Measurements from ENCODE around the gene POLR3G.

POLR3G gene

GRCh38 chr5:90560771-90561170 is 86.1 kb downstream of the POLR3G start:
- Histone ChIP-seq H3K9me3 (ENCODE audit: control insufficient read depth, insufficient read depth, low read depth, low read length) (no peaks in the 10 kb centered on the region), H3K4me3 (ENCODE audit: low read depth, low read length) (no peak overlapping the region), H3K4me1 (ENCODE audit: control insufficient read depth, insufficient read depth, low read length) (peaks cover 36% of the 10 kb centered on the region), H3K36me3 (ENCODE audit: control insufficient read depth in 2 of 2, insufficient read depth in 1 of 2, low read length in 2 of 2) (no peaks in the 10 kb centered on the region), H3K27ac (ENCODE audit: extremely low read depth, low read depth, low read length) (no peak overlapping the region)
- ChIA-PET POLR2A (interaction anchor here (0.5 to 3.9 kb wide), 2 partner anchors 13 to 151 kb away, joined by 3 to 27 read pairs; partner anchors contain the start of gene CETN3), CTCF (interaction anchor here (0.9 to 1.1 kb wide), 2 partner anchors 11 to 13 kb away, joined by 3 to 5 read pairs; no protein-coding TSS in a partner anchor)
- TF ChIP-seq ZNF558 (tag by site-specific recombination; IDR thresholded peaks at IDR 0.05) (no peak), GLI4 (tag by site-specific recombination; IDR thresholded peaks at IDR 0.05) (no peak), GLIS2 (tag by site-specific recombination; IDR thresholded peaks at IDR 0.05) (no peak), ZFHX2 (tag by site-specific recombination; conservative IDR thresholded peaks at IDR 0.05) (no peak), ZNF202 (tag by site-specific recombination; IDR thresholded peaks at IDR 0.05; ENCODE audit: borderline replicate concordance) (no peak), ZNF624 (tag by site-specific recombination; IDR thresholded peaks at IDR 0.05) (no peak), ZNF621 (tag by site-specific recombination; IDR thresholded peaks at IDR 0.05) (no peak), OSR2 (tag by site-specific recombination; IDR thresholded peaks at IDR 0.05) (no peak), GLI2 (tag by site-specific recombination; IDR thresholded peaks at IDR 0.05; ENCODE audit: borderline replicate concordance, low read depth) (no peak), PRDM1 (tag by site-specific recombination; IDR thresholded peaks at IDR 0.05) (no peak), ZNF302 (tag by site-specific recombination; IDR thresholded peaks at IDR 0.05; ENCODE audit: low read depth) (no peak), ZNF544 (tag by site-specific recombination; IDR thresholded peaks at IDR 0.05) (no peak), ZNF214 (tag by site-specific recombination; IDR thresholded peaks at IDR 0.05; ENCODE audit: borderline replicate concordance) (no peak), ZNF239 (tag by site-specific recombination; IDR thresholded peaks at IDR 0.05) (no peak), ZNF169 (tag by site-specific recombination; IDR thresholded peaks at IDR 0.05) (no peak), ZNF394 (tag by site-specific recombination; IDR thresholded peaks at IDR 0.05; ENCODE audit: borderline replicate concordance) (no peak)
- TF ChIP-seq, protein P1, sequence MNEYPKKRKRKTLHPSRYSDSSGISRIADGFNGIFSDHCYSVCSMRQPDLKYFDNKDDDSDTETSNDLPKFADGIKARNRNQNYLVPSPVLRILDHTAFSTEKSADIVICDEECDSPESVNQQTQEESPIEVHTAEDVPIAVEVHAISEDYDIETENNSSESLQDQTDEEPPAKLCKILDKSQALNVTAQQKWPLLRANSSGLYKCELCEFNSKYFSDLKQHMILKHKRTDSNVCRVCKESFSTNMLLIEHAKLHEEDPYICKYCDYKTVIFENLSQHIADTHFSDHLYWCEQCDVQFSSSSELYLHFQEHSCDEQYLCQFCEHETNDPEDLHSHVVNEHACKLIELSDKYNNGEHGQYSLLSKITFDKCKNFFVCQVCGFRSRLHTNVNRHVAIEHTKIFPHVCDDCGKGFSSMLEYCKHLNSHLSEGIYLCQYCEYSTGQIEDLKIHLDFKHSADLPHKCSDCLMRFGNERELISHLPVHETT (tag by site-specific recombination; IDR thresholded peaks at IDR 0.05) = no peak
- TF ChIP-seq, protein P2, sequence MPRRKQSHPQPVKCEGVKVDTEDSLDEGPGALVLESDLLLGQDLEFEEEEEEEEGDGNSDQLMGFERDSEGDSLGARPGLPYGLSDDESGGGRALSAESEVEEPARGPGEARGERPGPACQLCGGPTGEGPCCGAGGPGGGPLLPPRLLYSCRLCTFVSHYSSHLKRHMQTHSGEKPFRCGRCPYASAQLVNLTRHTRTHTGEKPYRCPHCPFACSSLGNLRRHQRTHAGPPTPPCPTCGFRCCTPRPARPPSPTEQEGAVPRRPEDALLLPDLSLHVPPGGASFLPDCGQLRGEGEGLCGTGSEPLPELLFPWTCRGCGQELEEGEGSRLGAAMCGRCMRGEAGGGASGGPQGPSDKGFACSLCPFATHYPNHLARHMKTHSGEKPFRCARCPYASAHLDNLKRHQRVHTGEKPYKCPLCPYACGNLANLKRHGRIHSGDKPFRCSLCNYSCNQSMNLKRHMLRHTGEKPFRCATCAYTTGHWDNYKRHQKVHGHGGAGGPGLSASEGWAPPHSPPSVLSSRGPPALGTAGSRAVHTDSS (tag by site-specific recombination; IDR thresholded peaks at IDR 0.05) = no peak

GRCh38 chr5:90561766-90562165 is 87.1 kb downstream of the POLR3G start:
- H3K27ac ChIP-seq (ENCODE audit: extremely low read depth, low read depth, low read length) = peak overlapping the region; percentile 65
- ChIA-PET CTCF (interaction anchor here (1.6 kb wide), 1 partner anchor 31 kb away, joined by 5 read pairs; no protein-coding TSS in a partner anchor), POLR2A (interaction anchor here (1.0 to 1.1 kb wide), 2 partner anchors 11 to 152 kb away, joined by 3 to 5 read pairs; partner anchors contain the start of gene CETN3)
- no peaks in the 10 kb centered on the region for H3K36me3 ChIP-seq (ENCODE audit: control insufficient read depth in 2 of 2, insufficient read depth in 1 of 2, low read length in 2 of 2)
- TF ChIP-seq ZNF366 (tag by site-specific recombination; conservative IDR thresholded peaks at IDR 0.05) (no peak), PRDM6 (tag by site-specific recombination; IDR thresholded peaks at IDR 0.05) (peak; percentile 34; the same call in 1 of the 2 replicates), ZNF624 (tag by site-specific recombination; IDR thresholded peaks at IDR 0.05) (no peak), ZNF501 (tag by site-specific recombination; IDR thresholded peaks at IDR 0.05) (no peak), ZBTB8A (tag by site-specific recombination; IDR thresholded peaks at IDR 0.05) (no peak), ZNF701 (tag by site-specific recombination; IDR thresholded peaks at IDR 0.05) (no peak)
- H3K9me3 ChIP-seq (ENCODE audit: control insufficient read depth, insufficient read depth, low read depth, low read length) = no peaks in the 10 kb centered on the region
- H3K4me3 ChIP-seq (ENCODE audit: low read depth, low read length) = no peak overlapping the region
- peaks cover 36% of the 10 kb centered on the region for H3K4me1 ChIP-seq (ENCODE audit: control insufficient read depth, insufficient read depth, low read length)
